Erythroblast (primary cell): ENCODE data around the gene KRT76.
"Not testable (repeated sequence)": the region's sequence is repeated elsewhere in the genome, so short reads cannot be mapped to it uniquely, and the experiment has no call there.

Experiments used
- GATA1 ChIP-seq: IDR thresholded peaks from 2 replicates; pipeline ENCODE4 v1.6.1; 2011; ENCODE audit warnings: low read depth, mild to moderate bottlenecking, control low read depth, low read length, moderate library complexity
- POLR2A ChIP-seq: IDR thresholded peaks from 2 replicates; pipeline ENCODE4 v1.6.1; 2011; ENCODE audit warnings: mild to moderate bottlenecking, low read length

DNA sequence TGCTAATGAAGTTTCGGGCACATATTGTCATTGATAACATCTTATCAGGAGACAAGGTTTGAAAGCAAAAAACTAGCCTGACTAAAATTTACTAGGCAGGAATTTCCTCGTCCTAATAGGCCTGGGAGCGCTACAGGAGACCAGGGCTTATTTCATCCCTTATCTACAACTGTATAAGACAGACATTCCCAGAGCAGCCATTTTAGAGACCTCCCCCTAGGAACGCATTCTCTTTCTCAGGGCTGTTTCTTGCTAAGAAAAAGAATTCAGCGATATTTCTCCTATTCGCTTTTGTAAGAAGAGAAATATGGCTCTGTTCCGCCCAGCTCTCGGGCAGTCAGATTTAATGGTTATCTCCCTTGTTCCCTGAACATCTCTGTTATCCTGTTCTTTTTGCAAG is 15.9 kb downstream of the KRT76 start:
- not testable (repeated sequence) for TF ChIP-seq POLR2A, GATA1
